KOPT-K1 (cell line): ENCODE results near the gene TEKT5.

Experiments used
- H3K27ac ChIP-seq: fragments of 200-600 bp; sonication (generic); 2 replicates; pipeline ENCODE4 v1.5.1; 2016; ENCODE audit warnings: antibody characterized with exemption, mild to moderate bottlenecking, low read depth, low read length; ENCODE audit not compliant: poor library complexity, severe bottlenecking
- H3K36me3 ChIP-seq: fragments of 200-600 bp; sonication (generic); 2 replicates; pipeline ENCODE4 v1.5.1; 2017; ENCODE audit warnings: antibody characterized with exemption, mild to moderate bottlenecking, low read length, moderate library complexity; ENCODE audit not compliant: insufficient read depth
- H3K9me3 ChIP-seq: fragments of 200-600 bp; sonication (generic); 2 replicates; pipeline ENCODE4 v1.5.1; 2017; ENCODE audit warnings: antibody characterized with exemption, low read length, mild to moderate bottlenecking; ENCODE audit not compliant: insufficient read depth, poor library complexity, severe bottlenecking

TEKT5 gene

GRCh38 chr16:10601444-10602408 lies 93.0 kb downstream of the TEKT5 start:
- no peaks in the 10 kb centered on the region for H3K9me3 ChIP-seq
- H3K36me3 ChIP-seq = no peaks in the 10 kb centered on the region
- no peak overlapping the region for H3K27ac ChIP-seq

GRCh38 chr16:10600782-10601443 lies 93.8 kb downstream of the TEKT5 start:
- H3K27ac ChIP-seq = no peak overlapping the region

GRCh38 chr16:10599626-10600025 lies 95.1 kb downstream of the TEKT5 start:
- no peaks in the 10 kb centered on the region for H3K36me3 ChIP-seq
- H3K9me3 ChIP-seq = no peaks in the 10 kb centered on the region
- H3K27ac ChIP-seq = no peak overlapping the region

More at GRCh38 chr16:10600782-10601443, 93.8 kb downstream of the TEKT5 start:
- no peaks in the 10 kb centered on the region for H3K9me3 ChIP-seq
- no peaks in the 10 kb centered on the region for H3K36me3 ChIP-seq

- H3K27ac ChIP-seq = no peak overlapping the region
These were observed 96.6 kb downstream of the TEKT5 start for GRCh38 chr16:10598157-10598556.

GRCh38 chr16:10597187-10597601 lies 97.5 kb downstream of the TEKT5 start:
- Histone ChIP-seq H3K27ac (no peak overlapping the region), H3K36me3 (no peaks in the 10 kb centered on the region), H3K9me3 (no peaks in the 10 kb centered on the region)

More at GRCh38 chr16:10598157-10598556, 96.6 kb downstream of the TEKT5 start:
- no peaks in the 10 kb centered on the region for H3K9me3 ChIP-seq
- H3K36me3 ChIP-seq = no peaks in the 10 kb centered on the region

- H3K27ac ChIP-seq = no peak overlapping the region
These were observed 100.3 kb downstream of the TEKT5 start for GRCh38 chr16:10594312-10594950.

GRCh38 chr16:10592611-10593010 lies 102.1 kb downstream of the TEKT5 start:
- Histone ChIP-seq H3K27ac (no peak overlapping the region), H3K9me3 (no peaks in the 10 kb centered on the region), H3K36me3 (no peaks in the 10 kb centered on the region)

More at GRCh38 chr16:10594312-10594950, 100.3 kb downstream of the TEKT5 start:
- Histone ChIP-seq H3K9me3 (no peaks in the 10 kb centered on the region), H3K36me3 (no peaks in the 10 kb centered on the region)

- Histone ChIP-seq H3K9me3 (no peaks in the 10 kb centered on the region), H3K27ac (no peak overlapping the region), H3K36me3 (no peaks in the 10 kb centered on the region)
These were observed 104.4 kb downstream of the TEKT5 start for GRCh38 chr16:10590342-10590741.

GRCh38 chr16:10589109-10589508 lies 105.6 kb downstream of the TEKT5 start:
- no peaks in the 10 kb centered on the region for H3K36me3 ChIP-seq
- no peaks in the 10 kb centered on the region for H3K9me3 ChIP-seq

GRCh38 chr16:10587622-10588021 lies 107.1 kb downstream of the TEKT5 start:
- Histone ChIP-seq H3K9me3 (no peaks in the 10 kb centered on the region), H3K27ac (no peak overlapping the region), H3K36me3 (no peaks in the 10 kb centered on the region)

More at GRCh38 chr16:10589109-10589508, 105.6 kb downstream of the TEKT5 start:
- H3K27ac ChIP-seq = no peak overlapping the region

GRCh38 chr16:10584981-10585438 lies 109.7 kb downstream of the TEKT5 start:
- Histone ChIP-seq H3K27ac (no peak overlapping the region), H3K9me3 (no peaks in the 10 kb centered on the region), H3K36me3 (no peaks in the 10 kb centered on the region)

- H3K36me3 ChIP-seq = no peaks in the 10 kb centered on the region
- no peak overlapping the region for H3K27ac ChIP-seq
- H3K9me3 ChIP-seq = no peaks in the 10 kb centered on the region
These were observed 111.5 kb downstream of the TEKT5 start for GRCh38 chr16:10583269-10583668.

GRCh38 chr16:10581507-10581906 lies 113.2 kb downstream of the TEKT5 start:
- Histone ChIP-seq H3K27ac (no peak overlapping the region), H3K36me3 (no peaks in the 10 kb centered on the region), H3K9me3 (no peaks in the 10 kb centered on the region)

GRCh38 chr16:10580883-10581247 lies 113.9 kb downstream of the TEKT5 start:
- H3K27ac ChIP-seq = no peak overlapping the region
- H3K9me3 ChIP-seq = no peaks in the 10 kb centered on the region
- H3K36me3 ChIP-seq = no peaks in the 10 kb centered on the region
